Liver (tissue), 3 donors: ENCODE results near the gene HPCAL1.
"Not testable (repeated sequence)": the region's sequence is repeated elsewhere in the genome, so short reads cannot be mapped to it uniquely, and the experiment has no call there.

Experiments used
- CTCF ChIP-seq: fragments of 150-350 bp; IDR thresholded peaks from 2 replicates; pipeline ENCODE4 v1.5.1; 2017; ENCODE audit warnings: improper control_type of control experiment, low read depth, low read length; ENCODE audit not compliant: missing input control
- EGR1 ChIP-seq, 2 donors: IDR thresholded peaks; 2 replicates each; pipeline ENCODE4 v1.6.1; 2016 to 2018; ENCODE audit warnings: antibody characterized with exemption in 2 of 2, low read depth in 2 of 2
- FOXA1 ChIP-seq: IDR thresholded peaks from 2 replicates; pipeline ENCODE4 v1.6.1; 2016; ENCODE audit warnings: antibody characterized with exemption
- GABPA ChIP-seq, 2 donors: IDR thresholded peaks in 1 of 2; conservative IDR thresholded peaks in 1 of 2; 2 replicates each; pipeline ENCODE4 v1.6.1; 2016; ENCODE audit warnings: antibody characterized with exemption in 2 of 2, mild to moderate bottlenecking in 1 of 2, moderate library complexity in 1 of 2
- RAD21 ChIP-seq, 2 donors: IDR thresholded peaks; 2 replicates each; pipeline ENCODE4 v1.6.1; 2016; ENCODE audit warnings: antibody characterized with exemption in 2 of 2, mild to moderate bottlenecking in 2 of 2
- RXRA ChIP-seq, 2 donors: IDR thresholded peaks; 2 replicates each; pipeline ENCODE4 v1.6.1; 2017 to 2018; ENCODE audit warnings: antibody characterized with exemption in 2 of 2, mild to moderate bottlenecking in 1 of 2
- SP1 ChIP-seq: IDR thresholded peaks from 2 replicates; pipeline ENCODE4 v1.6.1; 2018; ENCODE audit warnings: antibody characterized with exemption, mild to moderate bottlenecking
- TAF1 ChIP-seq: conservative IDR thresholded peaks from 2 replicates; pipeline ENCODE4 v1.6.1; 2016; ENCODE audit warnings: antibody characterized with exemption, mild to moderate bottlenecking
- YY1 ChIP-seq: IDR thresholded peaks from 2 replicates; pipeline ENCODE4 v1.6.1; 2016; ENCODE audit warnings: antibody characterized with exemption, mild to moderate bottlenecking
- TF ChIP-seq, protein P1 (sequence below): IDR thresholded peaks from 2 replicates; pipeline ENCODE4 v1.6.1; 2016; ENCODE audit warnings: antibody characterized with exemption
- TF ChIP-seq, protein P2 (sequence below): IDR thresholded peaks from 2 replicates; pipeline ENCODE4 v1.6.1; 2016; ENCODE audit warnings: antibody characterized with exemption, mild to moderate bottlenecking
- TF ChIP-seq, protein P3 (sequence below): IDR thresholded peaks from 2 replicates; pipeline ENCODE4 v1.6.1; 2016; ENCODE audit warnings: antibody characterized with exemption
- donor health status: healthy.
- donor health status: healthy.

DNA sequence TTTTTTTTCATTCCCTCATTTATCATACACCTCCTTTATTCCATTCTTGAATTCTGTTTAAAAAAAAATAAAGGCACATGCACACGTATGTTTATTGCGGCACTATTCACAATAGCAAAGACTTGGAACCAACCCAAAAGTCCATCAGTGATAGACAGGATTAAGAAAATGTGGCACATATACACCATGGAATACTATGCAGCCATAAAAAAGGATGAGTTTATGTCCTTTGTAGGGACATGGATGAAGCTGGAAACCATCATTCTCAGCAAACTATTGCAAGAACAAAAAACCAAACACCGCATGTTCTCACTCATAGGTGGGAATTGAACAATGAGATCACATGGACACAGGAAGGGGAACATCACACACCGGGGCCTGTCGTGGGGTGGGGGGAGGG, 39.2 kb upstream of the HPCAL1 start:
- not testable (repeated sequence) for TF ChIP-seq YY1; CTCF; RAD21 (IDR thresholded peaks at IDR 0.05); RXRA (IDR thresholded peaks at IDR 0.05); FOXA1; TAF1; EGR1 (IDR thresholded peaks at IDR 0.05; ENCODE audit: low read depth in 2 of 2); GABPA (IDR thresholded peaks at IDR 0.05 in 1 of 2, conservative IDR thresholded peaks at IDR 0.05 in 1 of 2); SP1
- TF ChIP-seq, protein P1, sequence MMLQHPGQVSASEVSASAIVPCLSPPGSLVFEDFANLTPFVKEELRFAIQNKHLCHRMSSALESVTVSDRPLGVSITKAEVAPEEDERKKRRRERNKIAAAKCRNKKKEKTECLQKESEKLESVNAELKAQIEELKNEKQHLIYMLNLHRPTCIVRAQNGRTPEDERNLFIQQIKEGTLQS: not testable (repeated sequence)
- TF ChIP-seq, protein P2, sequence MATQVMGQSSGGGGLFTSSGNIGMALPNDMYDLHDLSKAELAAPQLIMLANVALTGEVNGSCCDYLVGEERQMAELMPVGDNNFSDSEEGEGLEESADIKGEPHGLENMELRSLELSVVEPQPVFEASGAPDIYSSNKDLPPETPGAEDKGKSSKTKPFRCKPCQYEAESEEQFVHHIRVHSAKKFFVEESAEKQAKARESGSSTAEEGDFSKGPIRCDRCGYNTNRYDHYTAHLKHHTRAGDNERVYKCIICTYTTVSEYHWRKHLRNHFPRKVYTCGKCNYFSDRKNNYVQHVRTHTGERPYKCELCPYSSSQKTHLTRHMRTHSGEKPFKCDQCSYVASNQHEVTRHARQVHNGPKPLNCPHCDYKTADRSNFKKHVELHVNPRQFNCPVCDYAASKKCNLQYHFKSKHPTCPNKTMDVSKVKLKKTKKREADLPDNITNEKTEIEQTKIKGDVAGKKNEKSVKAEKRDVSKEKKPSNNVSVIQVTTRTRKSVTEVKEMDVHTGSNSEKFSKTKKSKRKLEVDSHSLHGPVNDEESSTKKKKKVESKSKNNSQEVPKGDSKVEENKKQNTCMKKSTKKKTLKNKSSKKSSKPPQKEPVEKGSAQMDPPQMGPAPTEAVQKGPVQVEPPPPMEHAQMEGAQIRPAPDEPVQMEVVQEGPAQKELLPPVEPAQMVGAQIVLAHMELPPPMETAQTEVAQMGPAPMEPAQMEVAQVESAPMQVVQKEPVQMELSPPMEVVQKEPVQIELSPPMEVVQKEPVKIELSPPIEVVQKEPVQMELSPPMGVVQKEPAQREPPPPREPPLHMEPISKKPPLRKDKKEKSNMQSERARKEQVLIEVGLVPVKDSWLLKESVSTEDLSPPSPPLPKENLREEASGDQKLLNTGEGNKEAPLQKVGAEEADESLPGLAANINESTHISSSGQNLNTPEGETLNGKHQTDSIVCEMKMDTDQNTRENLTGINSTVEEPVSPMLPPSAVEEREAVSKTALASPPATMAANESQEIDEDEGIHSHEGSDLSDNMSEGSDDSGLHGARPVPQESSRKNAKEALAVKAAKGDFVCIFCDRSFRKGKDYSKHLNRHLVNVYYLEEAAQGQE: not testable (repeated sequence)
- TF ChIP-seq, protein P3, sequence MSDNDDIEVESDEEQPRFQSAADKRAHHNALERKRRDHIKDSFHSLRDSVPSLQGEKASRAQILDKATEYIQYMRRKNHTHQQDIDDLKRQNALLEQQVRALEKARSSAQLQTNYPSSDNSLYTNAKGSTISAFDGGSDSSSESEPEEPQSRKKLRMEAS: not testable (repeated sequence)
